GOT3 (cell line): Measurements from ENCODE around the gene PIK3R3.

Experiments
- DNase-seq: peaks from one replicate; lab custom pipeline; 2025; ENCODE audit warnings: mixed read lengths; lab: John Stamatoyannopoulos, UW

PIK3R3 gene

DNA sequence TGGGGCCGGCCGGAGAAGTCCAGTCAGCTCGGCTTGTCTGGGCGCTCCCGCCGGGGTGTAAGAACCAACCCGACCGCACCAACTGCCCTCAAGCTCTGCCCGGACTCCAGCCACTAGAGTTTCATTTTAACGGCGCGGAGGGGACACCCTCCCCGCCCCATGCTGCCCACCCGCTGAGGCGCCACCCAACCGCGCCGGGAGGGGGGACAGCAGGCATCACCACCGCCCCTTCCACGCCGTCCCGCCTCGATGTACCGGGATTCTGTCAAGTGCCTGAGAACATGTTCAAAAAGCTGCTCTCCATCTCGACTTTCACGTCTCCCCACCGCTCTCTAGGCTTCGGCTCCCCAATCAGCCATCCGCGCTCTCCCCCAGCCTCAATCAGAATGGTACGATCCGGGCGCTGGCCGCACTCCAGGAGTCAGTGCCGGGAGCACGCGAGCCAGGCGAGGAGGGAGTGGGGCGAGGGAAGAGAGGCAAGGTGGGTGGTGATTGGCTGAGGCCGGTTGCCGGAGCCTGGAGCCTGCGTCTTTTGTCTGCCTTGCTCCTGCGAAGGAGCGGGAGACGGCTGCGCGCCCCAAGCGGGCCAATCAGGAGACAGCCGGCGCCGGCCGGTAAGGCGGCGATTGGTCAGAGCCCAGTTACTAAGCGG, at the start of gene PIK3R3:
TSS of gene PIK3R3 (minus strand) at position 101 of the 652 bp plus-strand sequence. CDS start 677 bp downstream, outside the sequence.
- DNase-seq: peak; percentile 90

GRCh38 chr1:46181343-46182260, 49.2 kb upstream of the PIK3R3 start:
- DNase-seq: no peak

- no peak for DNase-seq
These were observed 47.7 kb upstream of the PIK3R3 start for GRCh38 chr1:46180082-46180616.

- peak; percentile 37 for DNase-seq
These were observed 47.0 kb upstream of the PIK3R3 start for GRCh38 chr1:46179138-46180081.

- no peak for DNase-seq
These were observed 43.9 kb upstream of the PIK3R3 start, which contains the start of gene P3R3URF for GRCh38 chr1:46176211-46176865. Gene P3R3URF (minus strand): TSS chr1:46176488. CDS start chr1:46176471, 17 bp downstream.

DNA sequence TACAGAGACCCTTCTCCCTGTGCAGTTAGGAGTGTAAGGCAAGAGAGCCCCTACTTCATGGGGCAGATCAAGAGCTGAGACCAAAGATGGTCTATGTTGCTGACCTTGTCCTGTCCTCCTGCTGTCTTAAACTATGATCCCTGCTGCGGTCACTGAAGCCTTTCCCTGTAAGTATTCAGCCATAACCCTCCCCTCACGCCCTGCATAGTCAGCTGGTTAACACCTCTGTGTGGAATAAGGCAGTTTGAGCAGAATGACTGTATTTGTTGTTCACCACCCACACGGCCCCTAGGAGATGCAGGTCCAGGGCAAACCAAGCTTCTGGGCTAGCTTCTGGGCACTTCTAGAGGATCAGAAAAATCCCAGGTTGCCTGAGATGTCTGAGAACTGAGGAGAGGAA, 42.8 kb upstream of the PIK3R3 start:
- DNase-seq: no peak

GRCh38 chr1:46174448-46175231, 42.2 kb upstream of the PIK3R3 start, which contains the start of gene TSPAN1:
Gene TSPAN1 (plus strand): TSS chr1:46175087. CDS start chr1:46181108, 6,021 bp downstream.
- DNase-seq: no peak

GRCh38 chr1:46173361-46173856, 41.0 kb upstream of the PIK3R3 start:
- no peak for DNase-seq

- DNase-seq: no peak
These were observed 39.9 kb upstream of the PIK3R3 start for GRCh38 chr1:46172321-46172720.

DNA sequence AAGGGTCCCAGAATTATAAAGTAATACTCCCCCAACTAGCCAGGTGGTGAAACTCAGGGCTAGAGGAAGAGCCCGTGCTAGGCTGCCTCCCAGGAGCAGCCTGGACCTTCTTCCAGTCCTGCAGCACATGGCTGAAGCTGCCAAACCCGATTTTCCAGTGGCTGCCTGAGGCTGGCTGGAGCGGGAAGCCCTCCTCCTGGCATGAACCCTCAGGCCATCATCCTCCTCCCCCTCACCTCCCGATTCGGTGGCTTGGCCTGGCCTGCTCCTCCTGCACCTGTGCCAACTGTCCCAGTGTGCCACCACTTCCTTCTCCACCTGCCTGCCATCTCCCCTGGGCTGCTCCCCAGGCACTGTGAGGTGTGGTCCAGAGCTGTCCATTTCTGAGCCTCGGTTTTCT, 39.4 kb upstream of the PIK3R3 start:
- no peak for DNase-seq

DNA sequence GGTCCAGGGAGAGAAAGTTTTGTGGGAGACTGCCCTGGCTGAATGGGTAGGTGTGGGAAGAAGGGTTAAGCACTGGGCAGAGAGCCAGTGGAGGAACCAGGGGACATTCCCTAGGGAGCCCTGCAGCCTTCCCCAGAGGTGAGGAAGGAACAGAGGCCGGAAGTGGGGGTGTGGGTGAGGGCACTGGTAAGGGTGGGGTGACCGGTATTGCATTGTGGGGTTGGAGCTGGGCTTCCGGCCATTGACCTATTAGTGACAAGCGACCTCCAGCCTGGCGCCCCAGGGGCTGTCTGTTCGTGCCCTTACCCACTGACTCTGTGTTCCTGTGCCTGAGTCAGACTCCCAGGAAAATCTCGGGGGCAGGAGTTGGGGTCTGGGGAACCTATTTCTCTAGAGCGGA, 38.9 kb upstream of the PIK3R3 start:
- no peak for DNase-seq

DNA sequence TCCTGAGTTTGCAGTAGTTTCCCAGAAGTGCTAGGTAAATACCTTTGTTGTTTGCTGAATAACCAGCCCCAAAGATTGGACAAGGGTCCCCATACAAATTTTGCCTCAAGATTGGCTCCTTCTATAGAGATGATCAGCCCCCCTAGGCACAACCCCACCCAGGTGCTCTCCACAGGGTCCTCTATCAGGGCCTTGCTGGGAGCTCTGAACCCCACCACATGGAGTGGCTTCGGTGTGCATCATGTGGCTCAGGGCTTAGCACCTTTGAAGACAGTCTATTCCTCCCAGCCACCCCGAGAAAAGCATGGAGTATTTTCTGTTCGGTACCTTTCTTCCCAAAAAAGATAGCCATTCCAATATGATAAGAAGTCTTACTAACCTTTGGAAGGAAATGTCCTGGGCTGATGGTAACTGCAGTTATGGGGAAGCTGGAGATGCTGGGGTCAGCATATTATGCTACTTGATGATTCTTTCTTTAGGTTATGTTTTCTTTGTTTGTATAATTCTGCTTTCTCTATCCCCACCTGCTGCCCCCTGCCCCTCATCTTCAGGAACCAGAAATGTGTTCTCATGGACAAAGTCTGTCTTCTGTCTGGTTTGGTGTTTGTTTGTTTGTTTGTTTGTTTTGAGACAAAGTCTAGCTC, 37.5 kb upstream of the PIK3R3 start:
- no peak for DNase-seq

DNA sequence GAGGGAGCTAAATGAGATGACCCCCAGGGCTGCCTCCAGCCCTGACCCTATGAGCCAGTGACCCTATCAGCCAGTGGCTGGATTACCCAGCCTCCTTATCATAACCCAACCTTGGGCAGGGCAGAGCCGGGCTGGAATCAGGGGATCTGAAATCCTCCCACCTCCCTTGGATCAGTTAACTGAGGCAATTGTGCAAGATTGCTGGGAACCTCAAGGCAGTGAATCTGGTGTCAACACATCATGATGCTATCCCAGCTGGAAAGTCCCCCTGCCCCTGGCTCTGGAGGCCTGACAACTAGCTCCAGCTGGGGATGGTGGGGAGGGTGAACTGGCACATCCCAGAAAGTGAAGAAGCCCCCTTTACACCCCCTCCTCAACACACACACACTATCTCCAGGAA, 36.0 kb upstream of the PIK3R3 start:
- DNase-seq: no peak

DNA sequence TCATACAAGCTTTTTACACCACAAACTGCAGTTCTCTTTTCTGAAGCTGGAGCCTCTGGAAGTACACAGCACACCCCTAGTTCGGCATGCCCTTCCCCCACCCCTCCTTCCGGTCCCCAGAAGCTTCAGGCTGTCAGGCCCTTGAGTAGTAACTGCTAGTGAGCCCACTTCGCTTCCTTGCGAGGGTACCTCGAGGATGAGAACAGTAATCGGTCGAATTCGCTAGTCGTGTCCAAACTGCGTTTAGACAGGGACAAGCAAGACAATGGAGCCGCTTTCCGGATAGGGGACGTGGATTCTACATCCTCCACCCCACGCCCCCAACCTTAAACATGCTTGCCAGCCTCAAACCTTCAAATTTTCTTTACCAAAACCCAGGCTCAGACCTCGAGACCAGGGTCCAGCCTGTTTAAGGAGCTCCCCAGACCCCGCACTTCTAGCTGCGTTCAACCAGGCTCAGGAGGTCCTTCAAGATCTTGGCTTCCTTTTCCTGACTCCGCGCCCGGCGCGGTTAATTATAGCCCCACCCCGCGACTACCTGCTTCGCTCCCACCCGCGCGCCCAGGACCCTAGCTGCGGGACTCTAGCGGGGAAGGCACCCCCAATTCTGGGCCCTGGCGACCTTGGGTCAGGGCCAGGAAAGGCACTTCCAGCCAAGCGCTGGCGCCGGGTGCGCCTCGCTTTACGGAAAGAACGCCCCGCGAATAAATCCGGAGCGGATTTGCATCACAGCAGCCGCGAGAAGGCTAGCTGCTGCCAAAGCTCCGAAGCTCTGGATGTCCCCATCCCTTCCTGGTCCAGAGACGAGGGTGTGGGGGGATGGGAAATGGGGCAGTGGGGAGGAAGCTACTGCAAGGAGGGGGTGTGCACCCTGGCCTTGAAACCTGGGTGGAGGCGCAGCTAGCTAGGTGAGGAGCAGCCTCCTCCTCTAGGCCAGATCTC, 34.4 kb upstream of the PIK3R3 start:
- DNase-seq: no peak

DNA sequence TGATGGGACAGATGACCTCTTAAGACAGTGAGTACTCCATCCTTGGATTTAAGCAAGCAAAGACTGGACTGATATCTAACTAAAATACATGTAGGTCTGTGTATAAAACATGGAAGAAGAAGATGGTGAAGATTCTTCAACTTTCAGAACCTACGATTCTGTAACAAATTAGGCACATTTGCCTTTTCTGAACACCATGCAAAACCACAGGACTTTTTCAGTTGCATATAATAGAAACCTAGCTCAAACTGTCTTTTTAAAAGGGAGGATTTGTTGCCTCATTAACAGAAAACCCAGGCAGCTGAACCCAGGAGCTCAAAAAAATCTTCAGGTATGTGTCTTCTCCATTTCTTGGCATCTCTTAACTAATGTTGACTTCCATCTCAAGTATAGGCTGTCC, 27.8 kb upstream of the PIK3R3 start:
- DNase-seq: no peak

- DNase-seq: no peak
These were observed 27.1 kb upstream of the PIK3R3 start for GRCh38 chr1:46159516-46159915.

- DNase-seq: no peak
These were observed 26.2 kb upstream of the PIK3R3 start for GRCh38 chr1:46158312-46159281.
